GM12875 (cell line): Measurements from ENCODE around the gene SH3GL2.

Experiments
- H3K4me3 ChIP-seq: one replicate; pipeline ENCODE4 v1.5.1; 2011; ENCODE audit warnings: low read depth, low read length, control low read depth
- TF ChIP-seq, protein P1 (sequence below): IDR thresholded peaks from 2 replicates; pipeline ENCODE4 v1.5.1; 2011; ENCODE audit warnings: low read depth, mild to moderate bottlenecking, control low read depth, inconsistent platforms, low read length, moderate library complexity, borderline replicate concordance; ENCODE audit not compliant: insufficient read depth

The SH3GL2 gene

DNA sequence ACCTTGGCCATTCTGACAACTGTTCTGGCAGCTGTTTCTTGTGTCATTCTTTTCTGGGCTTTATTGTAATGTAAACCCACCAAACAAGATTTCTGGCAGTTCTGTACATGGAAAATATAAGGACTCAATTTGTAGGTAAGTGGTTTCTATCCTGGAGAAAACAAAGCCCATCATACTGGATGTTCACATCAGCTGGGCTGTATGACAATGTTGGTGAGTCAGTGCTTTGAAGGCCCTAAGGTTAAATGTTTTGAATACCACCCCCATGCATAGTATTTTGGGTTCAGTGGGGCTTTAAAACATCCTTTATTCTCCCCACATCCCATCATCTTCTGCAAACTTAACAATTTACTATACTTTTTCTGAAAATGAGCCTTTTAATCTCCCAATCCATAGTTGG lies 52.5 kb downstream of the SH3GL2 start:
- no peak overlapping the region for H3K4me3 ChIP-seq
- TF ChIP-seq, protein P1, sequence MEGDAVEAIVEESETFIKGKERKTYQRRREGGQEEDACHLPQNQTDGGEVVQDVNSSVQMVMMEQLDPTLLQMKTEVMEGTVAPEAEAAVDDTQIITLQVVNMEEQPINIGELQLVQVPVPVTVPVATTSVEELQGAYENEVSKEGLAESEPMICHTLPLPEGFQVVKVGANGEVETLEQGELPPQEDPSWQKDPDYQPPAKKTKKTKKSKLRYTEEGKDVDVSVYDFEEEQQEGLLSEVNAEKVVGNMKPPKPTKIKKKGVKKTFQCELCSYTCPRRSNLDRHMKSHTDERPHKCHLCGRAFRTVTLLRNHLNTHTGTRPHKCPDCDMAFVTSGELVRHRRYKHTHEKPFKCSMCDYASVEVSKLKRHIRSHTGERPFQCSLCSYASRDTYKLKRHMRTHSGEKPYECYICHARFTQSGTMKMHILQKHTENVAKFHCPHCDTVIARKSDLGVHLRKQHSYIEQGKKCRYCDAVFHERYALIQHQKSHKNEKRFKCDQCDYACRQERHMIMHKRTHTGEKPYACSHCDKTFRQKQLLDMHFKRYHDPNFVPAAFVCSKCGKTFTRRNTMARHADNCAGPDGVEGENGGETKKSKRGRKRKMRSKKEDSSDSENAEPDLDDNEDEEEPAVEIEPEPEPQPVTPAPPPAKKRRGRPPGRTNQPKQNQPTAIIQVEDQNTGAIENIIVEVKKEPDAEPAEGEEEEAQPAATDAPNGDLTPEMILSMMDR, result no peak

DNA sequence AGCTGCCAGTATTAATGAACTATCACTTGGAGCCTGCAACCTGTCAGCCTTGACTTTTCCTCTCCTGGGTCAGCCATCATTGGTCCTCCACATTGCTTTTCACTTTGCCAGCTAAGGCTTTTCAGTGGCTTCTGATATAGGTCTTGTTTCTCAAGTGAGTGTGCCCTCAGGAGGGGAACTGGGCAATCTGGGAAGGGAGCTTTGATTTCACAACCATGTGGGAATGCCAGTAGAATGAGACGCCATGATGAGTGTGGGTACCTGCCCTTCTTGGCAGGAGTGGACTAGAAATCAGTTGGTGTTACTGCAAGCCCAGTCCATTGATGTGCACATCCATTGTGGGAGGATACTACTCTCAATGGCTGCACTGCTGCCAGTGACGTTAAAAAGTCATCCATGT lies 54.1 kb downstream of the SH3GL2 start:
- TF ChIP-seq, protein P1, result no peak

DNA sequence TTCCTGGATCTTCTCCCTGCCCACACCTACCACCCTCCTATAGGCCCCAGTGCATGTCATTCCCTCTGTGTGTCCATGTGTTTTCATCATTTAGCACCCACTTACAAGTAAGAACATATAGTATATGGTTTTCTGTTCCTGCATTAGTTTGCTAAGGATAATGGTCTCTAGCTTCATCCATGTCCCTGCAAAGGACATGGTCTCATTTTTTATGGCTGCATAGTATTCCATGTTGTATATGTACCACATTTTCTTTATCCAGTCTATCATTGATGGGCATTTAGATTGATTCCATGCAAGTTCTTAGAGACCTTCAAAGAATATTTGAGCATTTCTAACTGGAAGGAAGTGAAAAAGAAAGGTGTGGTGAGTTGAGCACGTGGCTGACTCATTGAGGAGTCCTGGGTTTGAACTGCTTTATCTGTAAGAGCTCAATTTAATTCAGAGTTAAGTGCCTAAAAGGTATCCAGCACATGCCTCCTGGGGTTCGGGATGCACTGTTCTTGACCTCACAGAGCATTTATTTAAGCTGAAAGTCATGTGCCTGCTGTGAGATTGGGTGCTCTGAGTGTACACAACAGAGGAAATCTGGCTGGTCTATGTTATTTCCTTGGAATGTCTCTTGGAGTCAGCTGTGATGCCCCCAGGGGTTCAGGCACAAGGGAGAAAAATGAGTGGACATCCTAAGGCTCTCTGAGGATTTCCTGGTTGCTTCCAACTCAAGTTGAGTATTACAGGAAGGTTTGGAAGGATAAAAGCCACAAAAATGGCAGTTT lies 56.4 kb downstream of the SH3GL2 start:
- TF ChIP-seq, protein P1, result no peak
- H3K4me3 ChIP-seq, result no peak overlapping the region

More for the DNA sequence above, 54.1 kb downstream of the SH3GL2 start:
- no peak overlapping the region for H3K4me3 ChIP-seq

DNA sequence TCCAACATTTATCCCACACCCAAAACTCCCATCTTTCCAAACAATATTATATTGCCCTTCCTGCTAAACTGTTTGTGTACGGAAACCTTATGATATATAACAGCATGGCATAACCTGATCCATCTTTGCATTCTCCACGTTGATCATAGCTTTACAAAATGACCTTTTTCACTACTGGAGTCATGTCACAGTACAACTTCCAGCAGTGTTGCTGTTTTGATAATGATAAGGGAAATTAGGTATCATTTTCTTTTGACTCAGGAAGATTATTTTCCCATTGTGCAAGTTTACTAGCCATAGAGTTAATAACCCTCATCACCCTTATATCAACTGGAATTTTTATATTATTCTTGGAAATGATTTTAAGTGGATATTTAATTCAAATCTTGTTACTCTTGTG lies 57.5 kb downstream of the SH3GL2 start:
- H3K4me3 ChIP-seq, result no peak overlapping the region
- TF ChIP-seq, protein P1, result no peak

DNA sequence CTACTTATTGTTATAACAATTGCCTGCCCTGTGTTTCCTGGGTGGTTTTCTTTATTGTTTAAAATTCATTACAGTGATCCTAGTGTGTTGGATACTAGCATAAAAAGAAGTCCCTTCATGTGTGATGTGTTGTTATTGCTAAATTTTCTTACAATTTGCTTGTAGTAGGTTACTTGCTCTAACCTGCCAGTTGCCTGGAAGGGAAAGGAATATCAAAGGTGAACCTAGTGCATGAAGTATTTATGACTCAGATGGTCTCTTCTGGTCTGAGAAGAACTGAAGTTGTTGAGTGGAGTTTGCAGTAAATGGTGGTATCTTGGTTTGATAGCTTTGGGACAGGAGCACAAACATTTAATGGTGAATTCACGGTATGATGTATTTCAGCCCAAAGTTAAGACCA lies 58.0 kb downstream of the SH3GL2 start:
- no peak overlapping the region for H3K4me3 ChIP-seq
- TF ChIP-seq, protein P1, result no peak

DNA sequence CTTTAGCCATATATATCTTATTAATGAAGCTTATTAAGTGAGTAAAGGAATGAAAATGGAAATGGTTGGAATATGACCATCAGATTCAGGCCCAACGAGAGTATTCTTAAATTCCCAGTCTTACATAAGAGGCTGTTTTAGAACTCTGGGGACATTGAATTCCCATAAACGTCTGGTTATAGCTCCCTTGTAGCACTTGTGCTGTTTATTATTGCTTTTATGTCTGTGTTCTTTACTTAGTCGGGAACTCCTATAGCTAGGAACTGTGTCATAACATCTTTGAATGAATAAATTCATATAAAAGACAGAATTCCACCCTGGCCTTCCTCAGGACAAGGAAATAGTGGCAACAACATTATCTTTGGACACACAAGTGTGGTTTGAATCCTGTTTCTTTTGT lies 58.4 kb downstream of the SH3GL2 start:
- no peak overlapping the region for H3K4me3 ChIP-seq
- TF ChIP-seq, protein P1, result no peak

DNA sequence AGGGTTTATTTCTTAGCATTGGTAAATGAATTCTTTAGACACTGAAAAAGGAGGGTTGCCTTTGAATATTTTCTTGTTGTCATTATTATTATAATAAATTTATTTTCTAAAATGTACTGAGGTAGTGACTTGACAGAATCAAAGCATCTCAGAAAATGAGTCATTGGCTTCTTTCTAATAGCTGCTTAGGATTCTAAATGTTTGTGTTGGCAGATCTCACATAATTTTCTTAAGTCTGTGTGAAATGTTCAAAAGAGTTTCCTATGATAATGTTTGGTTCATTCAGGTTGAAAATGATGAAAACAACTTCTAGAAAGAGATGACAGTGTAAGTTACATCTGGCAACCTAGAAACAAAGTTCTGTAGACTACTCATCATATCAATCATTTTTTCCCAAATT lies 69.7 kb downstream of the SH3GL2 start:
- no peak overlapping the region for H3K4me3 ChIP-seq
- TF ChIP-seq, protein P1, result no peak
